HG03460 (cell line): ENCODE results near the gene IL1RAPL2.
"Not testable (repeated sequence)": the region's sequence is repeated elsewhere in the genome, so short reads cannot be mapped to it uniquely, and the experiment has no call there.

ENCODE experiments used
- ATAC-seq: cut with Tn5 transposase; IDR thresholded peaks from one replicate; pipeline ENCODE4 v1.9.1; 2021; ENCODE audit not compliant: unreplicated experiment

The IL1RAPL2 gene

DNA sequence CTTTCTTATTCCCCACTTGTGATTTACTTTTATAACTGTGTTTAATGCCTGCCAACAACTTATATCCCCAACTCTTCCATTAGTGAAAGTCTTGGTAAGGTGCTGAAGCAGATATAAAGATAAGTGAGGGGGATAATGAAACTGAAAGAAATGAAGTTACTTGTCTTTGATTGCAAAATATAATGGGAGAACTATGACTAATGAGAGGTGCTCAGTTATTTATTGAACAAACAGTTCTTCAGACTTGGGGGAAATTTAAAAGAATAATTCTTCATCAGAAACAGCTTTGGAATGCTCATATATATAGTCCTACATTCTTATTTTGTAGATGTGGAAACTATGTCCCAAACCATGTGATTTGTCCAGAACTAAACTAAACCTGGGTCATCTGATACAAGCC, 441.0 kb downstream of the IL1RAPL2 start:
- no peak for ATAC-seq

DNA sequence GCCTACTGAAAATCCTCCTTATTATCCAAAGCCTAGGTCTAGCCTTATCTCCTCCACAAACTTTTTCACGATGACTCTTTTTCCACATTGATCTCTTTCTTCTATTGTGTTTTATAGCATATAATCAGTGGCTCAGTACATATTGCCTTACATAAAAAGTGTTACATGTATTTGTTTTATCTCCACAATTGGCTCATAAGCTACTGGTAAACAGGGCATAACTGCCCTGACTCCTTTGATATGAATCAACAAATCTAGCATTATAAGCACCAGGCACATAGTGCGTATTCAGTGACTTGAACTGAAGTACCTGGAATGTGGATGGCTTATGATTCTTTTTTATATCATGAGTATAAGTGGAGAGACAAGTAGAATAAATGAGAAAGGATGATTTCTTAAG, 447.7 kb downstream of the IL1RAPL2 start:
- no peak for ATAC-seq

DNA sequence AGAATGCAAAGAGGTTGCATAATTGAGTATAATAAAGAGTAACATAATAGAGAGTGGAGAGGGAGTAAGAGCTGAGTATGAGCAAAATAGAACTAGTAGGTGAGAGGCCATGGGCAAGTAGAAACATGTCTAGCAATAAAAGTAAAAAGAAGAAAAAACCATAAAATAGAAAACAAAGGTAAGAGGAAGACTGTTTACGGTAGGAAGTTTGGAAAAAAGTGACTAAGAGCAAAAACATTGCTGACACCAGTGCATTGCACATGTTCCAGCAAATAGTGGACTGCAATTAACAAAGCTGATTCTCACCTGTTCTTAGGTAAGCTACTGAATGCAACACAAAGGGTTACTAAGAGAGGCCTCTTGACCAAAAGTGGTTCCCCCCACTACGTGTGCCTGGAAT, 451.6 kb downstream of the IL1RAPL2 start:
- ATAC-seq = no peak

DNA sequence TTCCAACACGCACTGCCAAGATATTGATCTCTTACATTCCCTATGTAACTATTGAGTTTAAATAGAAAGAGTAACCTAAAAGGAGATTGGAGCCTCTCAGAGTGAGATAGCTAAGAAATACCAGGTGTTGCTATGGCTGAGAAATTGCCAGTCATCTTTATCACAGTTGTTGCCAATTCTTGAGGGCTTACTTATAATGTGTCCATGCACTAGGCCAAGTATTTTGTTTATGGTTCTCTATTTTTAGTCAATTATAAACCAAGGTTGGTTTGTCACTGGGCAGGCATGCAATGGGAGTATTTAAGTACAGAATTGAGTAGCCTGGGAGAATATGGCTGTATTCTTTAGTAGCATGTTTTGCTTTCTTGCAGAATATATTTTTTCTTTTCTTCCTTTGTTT, 452.9 kb downstream of the IL1RAPL2 start:
- ATAC-seq = no peak

DNA sequence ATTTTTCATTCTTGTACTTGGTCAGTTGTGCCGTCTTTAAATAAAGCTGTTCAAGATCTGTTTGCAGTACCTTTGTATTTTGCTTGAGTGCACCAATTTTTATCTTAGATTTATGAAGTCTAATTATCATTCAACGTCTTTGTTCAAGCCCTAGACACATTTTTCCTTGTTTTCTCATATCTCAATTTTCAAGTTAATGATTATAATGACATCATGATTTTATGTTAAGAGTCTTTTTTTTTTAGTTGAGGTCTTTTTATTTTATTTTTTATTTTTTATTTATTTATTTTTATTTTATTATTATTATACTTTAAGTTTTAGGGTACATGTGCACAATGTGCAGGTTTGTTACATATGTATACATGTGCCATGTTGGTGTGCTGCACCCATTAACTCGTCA, 463.0 kb downstream of the IL1RAPL2 start:
- not testable (repeated sequence) for ATAC-seq

DNA sequence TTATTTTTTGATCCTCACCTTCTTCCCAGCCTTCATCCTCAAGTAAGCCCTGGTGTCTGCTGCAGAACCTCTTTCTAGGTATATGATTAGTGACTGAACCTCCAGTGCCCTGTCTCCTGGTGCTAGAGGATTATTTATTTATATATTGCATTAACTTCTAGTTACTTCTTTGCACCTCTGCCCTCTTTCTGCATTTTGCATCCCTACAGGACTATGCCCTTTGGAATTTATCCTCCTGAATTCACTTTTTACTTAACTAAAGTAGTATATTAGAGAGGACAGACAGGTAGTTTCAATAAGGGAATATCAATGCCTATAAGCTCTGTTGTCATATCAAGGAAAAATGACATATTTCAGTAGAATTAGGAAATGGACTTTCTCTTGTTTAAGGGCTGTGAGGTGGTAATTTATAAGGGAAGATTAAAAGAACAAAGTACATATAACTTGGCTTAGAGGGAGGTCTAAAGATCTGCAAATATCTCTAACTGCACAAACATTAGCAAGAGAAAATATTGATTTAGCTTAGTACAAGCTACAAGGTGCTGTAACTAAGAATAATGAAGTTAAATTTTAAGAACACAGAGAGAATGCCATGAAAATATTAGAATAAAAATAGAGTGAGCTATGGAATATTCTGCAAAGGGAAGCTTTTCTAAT, 472.8 kb downstream of the IL1RAPL2 start:
- ATAC-seq = no peak

DNA sequence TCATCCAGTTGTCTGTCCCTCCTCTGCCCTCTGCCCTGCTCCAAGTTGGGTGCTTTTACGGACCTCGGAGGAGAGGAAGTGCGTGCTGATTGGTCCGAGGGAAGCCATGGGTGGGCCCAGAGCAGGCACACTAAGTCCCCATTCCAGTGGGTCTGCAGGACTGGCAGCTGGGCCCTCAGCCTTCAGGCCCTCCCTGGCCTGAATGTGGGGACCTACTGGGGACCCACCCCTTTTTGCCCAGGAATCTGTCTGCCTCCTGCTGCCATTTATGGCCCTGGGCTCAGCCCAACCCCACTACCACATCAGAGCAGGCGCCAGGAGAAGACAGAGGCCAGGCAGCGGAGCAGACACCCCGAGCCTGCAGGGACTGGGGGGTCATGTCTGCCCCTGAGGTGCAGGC, 484.9 kb downstream of the IL1RAPL2 start:
- no peak for ATAC-seq

DNA sequence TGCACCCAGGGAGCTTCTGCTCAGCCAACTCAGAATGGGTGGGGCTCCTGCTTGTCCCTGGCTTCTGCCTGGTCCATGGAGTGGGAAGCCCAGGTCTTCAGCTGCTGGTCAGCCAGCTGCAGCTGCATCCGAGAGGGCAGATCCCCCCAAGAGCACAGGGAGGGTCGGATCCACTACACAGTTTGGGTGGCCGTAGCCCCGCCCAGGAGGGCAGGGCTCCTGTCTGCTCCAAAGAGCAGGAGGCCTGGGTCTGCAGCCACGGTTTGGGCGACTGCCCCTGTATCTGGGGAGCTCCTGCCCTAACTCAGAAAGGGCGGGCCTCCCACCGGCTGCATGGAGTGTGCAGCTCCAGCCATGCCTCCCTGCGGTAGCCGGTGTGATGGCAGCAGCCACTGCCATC, 485.4 kb downstream of the IL1RAPL2 start:
- ATAC-seq = no peak

DNA sequence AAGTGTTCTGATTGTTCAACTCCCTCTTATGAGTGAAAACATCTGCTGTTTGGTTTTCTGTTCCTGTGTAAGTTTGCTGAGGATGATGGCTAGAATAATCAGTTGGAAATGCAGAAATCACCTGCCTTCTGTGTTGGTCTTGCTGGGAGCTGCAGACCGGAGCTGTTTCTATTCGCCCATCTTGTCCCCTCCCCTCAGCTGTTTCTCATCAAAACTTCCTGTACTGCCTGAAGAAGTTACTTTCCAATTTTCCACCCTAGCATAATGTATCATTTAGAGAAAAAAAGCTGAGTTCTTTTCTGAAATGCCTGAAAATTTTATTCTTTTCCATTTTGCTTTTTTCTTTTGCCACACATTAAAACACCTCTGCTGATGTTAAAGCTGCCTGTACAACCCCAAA, 486.9 kb downstream of the IL1RAPL2 start:
- no peak for ATAC-seq

DNA sequence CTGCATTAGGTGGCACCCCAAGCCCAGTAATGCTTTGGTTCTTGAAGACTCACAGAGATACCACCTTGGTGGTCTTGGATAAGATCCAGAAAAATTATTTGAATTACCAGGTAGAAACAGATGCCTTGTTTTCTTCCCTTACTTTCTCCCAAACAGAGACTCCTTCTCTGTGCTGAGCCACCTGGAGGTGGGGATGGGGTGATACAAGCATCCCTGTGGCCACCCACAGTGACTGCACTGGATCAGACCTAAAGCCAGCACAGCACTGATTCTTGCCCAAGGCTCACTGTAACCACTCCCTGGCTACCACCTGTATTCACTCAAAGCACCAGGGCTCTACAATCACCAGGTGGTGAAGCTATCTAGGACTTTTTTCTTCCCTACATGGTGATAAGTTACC, 497.7 kb downstream of the IL1RAPL2 start:
- ATAC-seq = no peak

DNA sequence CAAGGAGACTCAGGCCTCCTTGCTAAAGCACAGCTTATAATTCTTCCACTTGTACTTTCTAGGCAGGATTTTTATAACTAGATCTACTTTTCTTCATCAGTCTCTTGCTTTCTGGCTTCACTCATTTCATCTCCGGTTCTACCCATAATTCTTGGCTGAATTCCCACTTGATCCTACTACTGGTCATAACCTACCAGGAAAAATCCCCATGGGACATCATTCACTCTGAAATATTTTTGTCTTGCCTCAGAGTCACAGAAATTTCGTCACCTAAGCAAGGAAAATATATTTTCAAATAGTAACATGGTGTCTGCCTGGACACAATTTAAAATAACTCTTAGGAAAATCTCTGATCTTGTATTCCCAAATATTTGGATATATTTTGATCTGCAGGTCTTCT, 532.2 kb downstream of the IL1RAPL2 start:
- ATAC-seq = no peak

DNA sequence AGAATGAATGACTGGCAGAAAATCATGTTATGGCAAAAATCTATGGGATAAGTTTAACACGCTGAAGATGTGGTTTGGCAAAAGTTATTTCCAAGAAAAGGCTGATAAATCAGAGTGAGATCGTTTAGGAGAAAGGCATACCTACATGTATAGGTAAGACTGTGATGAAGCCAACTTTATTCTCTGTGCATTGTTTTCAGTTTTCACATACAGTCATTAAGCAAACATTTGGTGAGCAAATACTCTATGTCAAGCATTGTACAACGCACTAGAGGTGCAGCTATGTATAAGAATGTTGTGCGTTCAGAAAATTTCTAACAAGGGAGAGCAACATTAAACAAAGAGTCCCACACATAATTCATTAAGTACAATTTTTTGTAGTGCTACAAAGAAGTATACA, 532.8 kb downstream of the IL1RAPL2 start:
- ATAC-seq = no peak

DNA sequence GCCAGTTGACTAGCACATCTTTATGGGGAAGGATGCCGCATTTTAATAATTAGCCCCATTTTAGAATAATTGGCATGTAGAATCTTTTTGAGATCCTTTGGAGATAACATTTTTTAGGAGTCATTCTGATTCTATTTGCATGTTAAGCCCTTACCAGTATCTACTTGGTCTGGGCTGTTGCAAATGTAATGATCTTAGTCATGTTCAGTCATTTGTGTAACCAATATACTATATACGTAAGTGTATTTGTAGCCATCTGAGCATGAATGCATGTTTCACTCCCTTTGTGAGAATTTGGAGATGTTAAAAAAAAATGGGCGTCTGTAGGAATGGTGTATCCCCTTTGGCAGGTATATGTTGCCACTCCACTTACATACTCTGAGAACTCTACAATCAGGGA, 535.4 kb downstream of the IL1RAPL2 start:
- no peak for ATAC-seq

DNA sequence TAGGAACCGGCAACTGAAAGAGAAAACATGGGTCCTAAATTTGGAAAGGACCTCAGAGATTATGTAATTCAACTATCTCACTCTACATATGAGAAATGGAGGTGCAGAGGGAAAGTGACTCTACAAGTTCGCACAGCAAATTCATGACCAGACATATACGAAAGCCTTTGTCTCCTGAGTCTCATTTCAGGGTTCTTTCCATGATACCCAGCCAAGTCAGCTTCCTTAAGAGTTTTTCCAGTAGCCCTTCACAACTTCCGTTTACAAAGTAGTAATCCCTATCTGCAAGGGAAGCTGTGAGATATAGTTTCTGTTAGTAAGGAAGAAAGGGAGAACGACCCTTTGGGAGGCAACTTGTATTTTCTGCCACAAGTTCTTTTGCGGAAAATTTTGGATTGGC, 543.9 kb downstream of the IL1RAPL2 start:
- no peak for ATAC-seq

DNA sequence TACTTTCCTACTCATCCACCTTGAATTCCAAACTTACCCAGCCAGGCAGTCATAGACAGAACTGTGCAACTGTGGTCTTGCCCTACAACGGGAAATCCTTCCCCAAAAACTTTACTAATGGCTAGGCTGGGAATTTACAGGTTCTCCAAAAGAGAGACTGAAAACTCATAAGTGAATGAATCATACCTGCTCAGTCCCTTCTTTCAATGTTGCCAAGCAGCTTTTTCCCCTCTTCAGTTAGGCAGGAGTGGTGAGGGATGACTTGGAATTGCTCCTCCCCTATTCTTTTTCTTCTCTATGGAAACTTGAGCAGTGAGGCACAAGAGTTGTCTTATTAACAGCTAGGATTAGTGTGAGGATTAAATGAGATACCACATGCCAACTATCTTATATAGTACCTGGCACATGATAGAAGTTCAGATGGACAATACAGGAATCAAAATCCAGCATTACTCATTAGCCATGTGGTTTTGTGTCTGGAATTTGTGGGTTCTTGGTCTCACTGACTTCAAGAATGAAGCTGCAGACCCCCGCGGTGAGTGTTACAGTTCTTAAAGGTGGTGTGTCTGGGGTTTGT, 548.6 kb downstream of the IL1RAPL2 start:
- no peak for ATAC-seq

DNA sequence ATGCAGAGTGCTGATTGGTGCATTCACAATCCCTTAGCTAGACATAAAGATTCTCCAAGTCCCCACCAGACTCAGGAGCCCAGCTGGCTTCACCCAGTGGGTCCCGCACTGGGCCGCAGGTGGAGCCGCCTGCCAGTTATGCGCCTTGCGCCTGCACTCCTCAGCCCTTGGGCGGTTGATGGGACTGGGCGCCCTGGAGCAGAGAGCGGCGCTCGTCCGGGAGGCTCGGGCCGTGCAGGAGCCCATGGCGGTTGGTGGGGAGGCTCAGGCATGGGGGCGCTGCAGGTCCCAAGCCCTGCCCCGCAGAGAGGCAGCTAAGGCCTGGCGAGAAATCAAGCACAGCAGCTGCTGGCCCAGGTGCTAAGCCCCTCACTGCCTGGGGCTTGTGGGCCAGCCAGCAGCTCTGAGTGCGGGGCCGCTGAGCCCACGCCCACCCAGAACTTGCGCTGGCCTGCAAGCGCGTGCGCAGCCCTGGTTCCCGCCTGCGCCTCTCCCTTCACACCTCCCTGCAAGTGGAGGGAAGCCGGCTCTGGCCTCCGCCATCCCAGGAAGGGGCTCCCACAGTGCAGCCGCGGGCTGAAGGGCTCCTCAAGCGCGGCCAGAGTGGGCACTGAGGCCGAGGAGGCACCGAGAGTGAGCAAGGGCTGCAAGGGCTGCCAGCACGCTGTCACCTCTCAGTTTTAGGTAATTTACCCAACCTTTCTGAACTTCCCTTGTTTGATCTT, 549.8 kb downstream of the IL1RAPL2 start:
- ATAC-seq = not testable (repeated sequence)

DNA sequence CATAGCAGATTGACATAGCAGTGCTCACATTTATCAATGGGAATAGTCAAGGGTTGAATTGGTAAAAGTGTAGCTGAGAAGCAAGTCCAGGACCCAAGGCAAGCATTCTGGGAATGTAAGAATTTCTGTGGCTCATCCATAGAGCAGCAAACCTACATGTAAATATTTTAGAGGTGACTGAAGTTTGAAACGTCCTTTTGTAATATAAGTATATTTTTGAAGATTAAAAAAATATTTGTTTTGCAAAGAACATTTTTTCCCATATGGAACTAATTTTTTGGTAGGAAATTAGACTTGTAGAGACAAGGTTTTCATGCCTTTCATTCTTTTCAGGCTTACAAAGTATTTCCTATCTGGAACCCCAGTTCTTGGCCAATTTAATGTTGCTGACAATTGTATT, 550.5 kb downstream of the IL1RAPL2 start:
- ATAC-seq = no peak

DNA sequence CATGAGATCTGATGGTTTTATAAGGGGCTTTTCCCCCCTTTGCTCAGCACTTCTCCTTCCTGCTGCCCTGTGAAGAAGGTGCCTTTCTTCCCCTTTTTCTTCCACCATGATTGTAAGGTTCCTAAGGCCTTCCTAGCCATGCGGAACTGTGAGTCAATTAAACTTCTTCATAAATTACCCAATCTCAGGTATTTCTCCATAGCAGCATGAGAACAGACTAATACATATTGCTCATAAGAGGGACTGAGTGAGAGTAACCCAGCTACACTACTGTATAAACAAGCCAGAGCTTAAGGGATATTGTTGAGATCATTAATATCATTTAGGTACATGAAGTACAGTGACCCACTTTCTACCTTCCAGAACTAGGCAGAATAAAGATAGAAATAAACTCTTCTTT, 551.6 kb downstream of the IL1RAPL2 start:
- ATAC-seq = no peak

DNA sequence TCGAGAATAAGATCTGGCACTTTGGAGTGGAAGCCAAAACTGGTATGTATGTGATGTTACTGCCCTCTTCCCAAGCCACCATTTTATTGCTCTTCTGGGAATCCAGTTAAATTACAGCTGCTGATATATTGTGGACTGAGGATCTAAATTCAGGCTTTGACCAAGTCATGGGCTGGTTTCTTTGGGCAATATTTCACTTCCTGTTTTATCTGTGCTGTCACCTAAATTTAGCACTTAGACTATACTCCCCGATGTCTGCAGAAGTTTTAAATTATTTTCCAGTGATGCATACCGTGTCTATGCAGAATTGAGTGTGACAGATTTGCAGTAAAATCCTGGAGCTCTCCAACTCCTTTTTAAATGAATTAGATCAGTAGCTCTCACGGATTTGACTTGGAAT, 554.5 kb downstream of the IL1RAPL2 start:
- ATAC-seq = no peak

DNA sequence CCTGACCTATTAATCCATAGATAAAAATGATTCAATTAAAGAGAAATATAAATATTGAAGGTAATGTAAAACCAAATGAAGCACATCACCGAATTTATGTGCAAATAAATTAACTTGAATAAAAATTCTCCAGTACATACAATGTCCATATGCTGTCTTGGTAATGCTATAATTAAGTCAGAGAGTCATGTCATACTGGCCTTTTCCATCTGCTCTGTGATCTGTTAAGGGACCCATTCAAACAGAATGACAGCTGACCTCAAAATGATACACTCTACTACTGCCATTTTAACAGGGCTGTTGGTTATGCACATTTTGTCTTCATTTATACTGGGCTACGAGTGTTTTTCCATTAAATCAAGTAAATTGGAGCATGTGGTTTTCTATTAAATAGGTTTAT, 555.2 kb downstream of the IL1RAPL2 start:
- ATAC-seq = no peak

DNA sequence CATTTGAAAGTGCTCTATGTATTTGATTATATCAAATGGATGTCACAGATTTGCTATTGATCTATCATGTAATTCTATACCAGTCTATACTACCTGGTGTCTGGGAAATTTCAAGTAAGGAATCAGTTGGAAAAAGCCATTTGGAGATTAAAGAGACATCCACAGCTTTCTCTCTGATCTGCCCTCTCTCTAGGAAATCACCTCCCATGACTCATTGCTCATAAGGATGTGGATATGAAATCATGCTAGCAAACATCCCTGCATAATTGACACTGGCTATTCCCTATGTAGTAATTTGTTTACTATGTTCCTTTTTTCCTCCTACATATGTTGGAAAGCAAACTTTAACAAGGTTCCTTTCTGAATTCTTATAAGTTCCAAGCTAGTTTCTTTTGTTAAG, 560.2 kb downstream of the IL1RAPL2 start:
- ATAC-seq = no peak

DNA sequence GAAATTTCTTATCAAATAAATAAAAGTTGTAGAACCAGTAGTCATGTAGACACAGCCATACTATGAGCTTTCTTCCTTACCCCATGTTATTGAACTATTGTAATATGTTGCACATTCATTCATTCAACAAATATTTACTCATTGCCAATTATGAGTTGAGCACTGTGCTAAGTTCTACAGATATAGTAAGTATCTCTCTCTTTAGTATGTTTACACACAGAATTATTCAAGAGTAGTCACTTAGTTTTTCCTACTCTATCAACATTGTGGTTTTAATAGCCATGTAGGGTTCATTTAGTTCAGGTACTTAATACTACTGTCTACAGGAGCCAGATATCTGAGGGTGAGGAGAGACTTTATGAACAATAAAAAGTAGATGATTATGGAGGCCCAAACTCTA, 568.3 kb downstream of the IL1RAPL2 start:
- no peak for ATAC-seq

DNA sequence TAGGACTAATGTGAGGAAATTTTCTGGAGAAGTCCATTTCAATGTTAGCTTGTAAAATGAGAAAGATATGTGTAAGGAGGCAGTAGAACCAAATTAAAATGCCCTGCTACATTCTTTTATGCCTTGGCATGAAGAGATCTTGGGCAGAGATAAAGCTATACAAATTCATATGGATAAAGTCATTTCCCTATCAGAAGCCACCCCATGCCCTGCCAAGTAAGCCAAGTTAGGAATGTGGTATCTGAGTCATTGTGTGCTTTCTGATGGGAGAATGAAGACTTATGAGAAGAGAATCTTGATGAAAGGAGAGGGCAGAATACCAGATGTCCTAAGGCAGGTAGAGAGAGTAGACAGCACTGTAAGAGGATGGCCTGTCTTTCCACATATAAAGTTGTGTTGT, 570.8 kb downstream of the IL1RAPL2 start:
- ATAC-seq = no peak
